ENCODE data around the gene PLD2.
"Not testable (repeated sequence)": the region's sequence is repeated elsewhere in the genome, so short reads cannot be mapped to it uniquely, and the experiment has no call there.

Gene PLD2

DNA sequence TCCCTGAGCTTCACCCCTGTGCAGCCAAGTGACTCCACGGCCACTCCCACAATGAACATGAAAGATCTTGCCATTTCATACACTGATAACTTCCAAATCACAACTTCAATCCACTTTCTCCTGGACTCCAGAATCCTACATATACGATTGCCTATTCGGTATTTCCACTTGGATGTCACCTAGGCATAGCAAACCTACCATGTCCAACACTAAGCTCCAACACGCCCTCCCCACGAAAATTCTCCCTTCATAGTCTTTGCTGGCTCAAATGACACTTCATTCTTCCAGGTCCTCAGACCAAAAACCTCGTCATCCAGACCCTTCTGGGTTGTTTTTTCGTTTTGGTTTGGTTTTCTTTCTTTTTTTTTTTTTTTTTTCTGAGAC is 16.3 kb upstream of the PLD2 start:
- no peak for DNase-seq (ENCODE audit: low spot score)

DNA sequence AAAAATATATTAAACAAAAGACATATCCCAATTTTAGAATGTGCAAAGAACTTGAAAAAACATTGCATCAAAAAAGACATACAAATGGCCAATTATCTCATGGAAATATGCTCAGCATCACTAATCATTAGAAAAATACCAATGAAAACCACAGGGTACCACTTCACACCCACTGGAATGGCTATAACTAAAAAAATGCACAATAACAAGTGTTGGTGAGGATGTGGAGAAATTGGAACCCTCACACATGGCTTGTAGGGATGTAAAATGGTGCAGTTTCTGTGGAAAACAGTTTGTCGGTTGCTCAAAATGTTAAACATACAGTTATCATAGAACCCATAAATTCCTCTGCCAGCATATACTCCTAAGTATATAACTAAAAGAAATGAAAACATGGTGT is 11.8 kb upstream of the PLD2 start:
- DNase-seq (ENCODE audit: low spot score): no peak

DNA sequence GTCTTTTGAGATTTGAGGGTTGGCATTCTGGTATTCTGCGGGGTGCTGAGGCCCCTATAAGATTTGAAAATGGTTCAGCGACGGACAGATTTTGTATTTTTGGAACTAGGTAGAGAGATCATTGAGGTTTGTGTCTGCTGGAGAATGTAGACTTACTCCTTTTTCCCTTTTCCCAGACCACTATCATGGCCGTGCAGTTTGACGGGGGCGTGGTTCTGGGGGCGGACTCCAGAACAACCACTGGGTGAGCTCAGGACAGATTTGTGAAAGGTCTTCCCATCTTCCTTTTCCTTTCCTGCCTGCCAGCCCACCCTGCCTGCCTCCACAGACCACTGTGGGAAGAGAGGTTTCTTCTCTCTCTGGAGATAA is 10.4 kb upstream of the PLD2 start:
- DNase-seq (ENCODE audit: low spot score): peak; percentile 35

DNA sequence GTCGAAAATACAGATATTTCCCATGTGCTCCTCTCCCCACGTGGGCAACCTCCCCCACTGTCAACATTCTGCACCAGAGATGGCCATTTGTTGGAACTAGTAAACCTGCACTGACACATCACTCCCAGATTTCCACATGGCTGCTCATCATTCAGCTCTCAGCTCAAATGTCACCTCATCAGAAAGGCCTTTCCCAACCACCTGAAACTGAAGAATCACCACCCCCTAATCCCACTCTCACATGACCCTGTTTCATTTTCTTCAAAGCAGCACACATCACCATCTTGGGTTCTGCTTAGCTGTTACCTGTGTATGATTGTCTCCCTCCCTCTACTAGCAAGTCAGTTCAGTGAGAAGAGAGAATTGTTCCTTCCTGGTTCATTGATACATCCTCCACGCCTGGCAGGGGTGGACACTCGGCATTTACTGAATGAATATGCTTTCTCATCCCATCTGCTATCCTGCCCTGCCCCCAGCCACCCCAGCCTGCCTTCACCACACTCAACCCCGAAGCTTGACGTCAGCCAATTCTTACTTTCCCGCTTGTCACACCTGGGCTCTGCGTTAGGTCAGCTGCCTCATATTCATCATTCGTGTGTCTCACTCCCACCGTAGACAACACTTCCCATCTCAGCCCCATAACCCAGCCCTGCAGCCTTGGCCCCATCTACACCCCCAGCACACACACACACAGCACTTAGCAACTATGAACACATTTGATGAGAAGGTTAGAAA is 6.3 kb upstream of the PLD2 start:
- no peak for DNase-seq (ENCODE audit: low spot score)

DNA sequence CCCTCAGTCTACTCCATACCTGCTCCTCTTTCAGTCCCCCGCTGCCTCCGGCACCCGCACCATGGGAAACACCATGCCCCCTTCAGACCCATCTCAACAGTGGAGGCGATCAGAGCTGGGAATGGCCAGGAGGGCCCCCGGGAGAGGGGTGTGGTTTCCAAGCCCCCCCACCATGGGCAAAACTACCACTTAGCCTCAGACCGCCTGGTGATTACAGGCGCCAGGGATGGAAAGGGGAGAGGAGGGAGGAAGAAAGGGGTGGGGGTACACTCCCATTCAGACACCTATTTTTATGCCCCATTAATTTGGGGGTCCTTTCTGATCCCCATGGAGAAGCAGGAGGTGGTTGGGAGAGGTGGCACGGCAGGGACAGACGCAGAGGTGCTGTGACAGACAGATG is 4.7 kb upstream of the PLD2 start, which contains the start of gene C17orf114:
C17orf114 (minus strand) TSS at position 101 of the 400 bp plus-strand sequence.
- no peak for DNase-seq (ENCODE audit: low spot score)

DNA sequence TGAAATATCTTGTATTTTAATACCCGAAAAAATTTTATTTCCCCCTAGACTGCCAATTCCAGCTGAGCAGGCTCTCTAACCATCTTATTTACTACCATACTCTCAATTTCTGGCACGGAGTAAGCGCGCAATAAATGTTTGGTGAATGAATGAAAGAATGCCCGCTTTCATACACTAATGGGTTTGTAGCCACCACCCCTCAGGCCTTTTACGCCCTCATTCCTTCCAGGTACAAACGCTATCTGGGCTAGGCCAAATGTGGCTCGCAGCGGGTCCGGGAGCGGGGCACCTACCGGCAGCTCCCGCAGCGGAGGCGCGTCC is 536 bp upstream of the PLD2 start:
- no peak for DNase-seq (ENCODE audit: low spot score)

DNA sequence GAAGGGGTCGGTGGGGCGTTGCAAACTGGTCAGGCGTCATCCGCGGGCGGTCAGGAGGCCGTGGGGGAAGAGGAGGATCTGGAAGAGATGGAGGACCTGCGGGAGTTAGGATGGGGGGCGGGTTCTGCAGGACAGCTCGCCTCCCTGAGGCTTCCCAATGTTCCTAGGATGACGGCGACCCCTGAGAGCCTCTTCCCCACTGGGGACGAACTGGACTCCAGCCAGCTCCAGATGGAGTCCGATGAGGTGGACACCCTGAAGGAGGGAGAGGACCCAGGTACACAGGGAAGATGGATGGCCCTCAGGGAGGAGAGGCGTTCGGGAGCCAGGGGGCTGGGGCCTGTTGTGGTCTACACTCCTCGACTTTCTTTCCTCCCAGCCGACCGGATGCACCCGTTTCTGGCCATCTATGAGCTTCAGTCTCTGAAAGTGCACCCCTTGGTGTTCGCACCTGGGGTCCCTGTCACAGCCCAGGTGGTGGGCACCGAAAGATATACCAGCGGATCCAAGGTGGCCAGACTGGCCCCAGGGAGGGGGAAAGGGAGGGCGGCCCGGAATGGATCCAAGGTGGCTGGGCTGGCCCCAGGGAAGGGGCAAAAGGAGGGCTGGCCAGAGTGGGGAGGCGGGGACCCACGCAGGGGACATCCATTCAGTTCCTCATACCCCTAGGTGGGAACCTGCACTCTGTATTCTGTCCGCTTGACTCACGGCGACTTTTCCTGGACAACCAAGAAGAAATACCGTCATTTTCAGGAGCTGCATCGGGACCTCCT is 839 bp downstream of the PLD2 start:
- DNase-seq (ENCODE audit: low spot score): no peak

DNA sequence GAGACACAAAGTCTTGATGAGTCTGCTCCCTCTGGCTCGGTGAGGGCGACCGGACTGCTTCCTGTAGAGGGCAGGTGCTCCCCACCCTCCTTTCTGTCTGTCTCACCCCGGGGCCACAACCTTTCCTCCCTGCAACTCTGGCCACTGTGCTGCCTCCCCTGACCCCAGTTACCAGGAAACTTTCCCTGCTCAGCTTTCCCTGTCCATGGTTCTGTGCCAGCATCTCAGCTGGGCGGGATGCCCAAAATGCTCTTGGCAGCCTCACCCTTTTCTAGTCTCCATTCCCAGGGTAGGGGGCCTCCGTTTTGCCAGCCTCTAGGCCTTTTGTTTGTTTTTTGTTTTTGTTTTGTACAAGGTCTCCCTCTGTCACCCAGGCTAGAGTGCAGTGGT is 1.4 kb downstream of the PLD2 start:
- DNase-seq (ENCODE audit: low spot score): no peak

DNA sequence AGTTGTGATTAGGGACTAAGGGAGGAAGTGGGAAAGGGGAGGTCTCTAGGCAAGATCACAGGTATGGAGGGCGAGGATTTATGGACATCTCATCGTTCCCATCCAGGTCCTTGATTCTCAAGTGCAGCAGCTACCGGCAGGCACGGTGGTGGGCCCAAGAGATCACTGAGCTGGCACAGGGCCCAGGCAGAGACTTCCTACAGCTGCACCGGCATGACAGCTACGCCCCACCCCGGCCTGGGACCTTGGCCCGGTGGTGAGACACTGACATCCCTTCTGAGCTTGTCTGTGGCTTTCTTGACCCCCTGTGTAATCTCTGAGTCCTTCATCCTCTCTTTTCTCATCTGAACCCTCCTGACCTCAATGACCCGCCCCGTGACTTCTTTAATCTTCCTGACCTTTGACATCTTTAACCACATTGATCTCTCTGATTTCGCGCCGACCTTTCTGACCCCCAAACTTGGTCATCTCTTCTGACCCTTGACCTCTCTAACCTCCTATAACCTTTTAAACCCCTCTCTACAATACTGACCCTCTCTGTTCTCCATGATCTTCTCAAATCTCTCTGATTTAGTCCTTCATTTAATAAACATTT is 3.8 kb downstream of the PLD2 start:
- DNase-seq (ENCODE audit: low spot score): no peak

DNA sequence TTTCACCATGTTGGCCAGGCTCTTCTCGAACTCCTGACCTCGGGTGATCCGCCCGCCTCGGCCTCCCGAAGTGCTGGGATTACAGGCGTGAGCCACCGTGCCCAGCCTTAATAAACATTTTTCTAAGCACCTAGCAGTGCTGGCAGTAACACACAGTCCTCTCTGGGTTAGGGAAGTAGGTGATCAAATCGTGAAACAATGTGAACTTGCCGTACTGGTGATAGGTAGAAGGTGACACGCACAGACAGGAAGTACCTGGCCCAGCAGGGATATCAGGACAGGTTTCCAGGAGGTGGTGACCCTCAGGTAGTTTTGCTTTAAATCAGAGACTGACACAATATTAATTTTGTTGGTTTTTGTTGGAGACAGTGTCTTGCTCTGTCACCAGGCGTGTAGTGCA is 4.5 kb downstream of the PLD2 start:
- DNase-seq (ENCODE audit: low spot score): no peak

DNA sequence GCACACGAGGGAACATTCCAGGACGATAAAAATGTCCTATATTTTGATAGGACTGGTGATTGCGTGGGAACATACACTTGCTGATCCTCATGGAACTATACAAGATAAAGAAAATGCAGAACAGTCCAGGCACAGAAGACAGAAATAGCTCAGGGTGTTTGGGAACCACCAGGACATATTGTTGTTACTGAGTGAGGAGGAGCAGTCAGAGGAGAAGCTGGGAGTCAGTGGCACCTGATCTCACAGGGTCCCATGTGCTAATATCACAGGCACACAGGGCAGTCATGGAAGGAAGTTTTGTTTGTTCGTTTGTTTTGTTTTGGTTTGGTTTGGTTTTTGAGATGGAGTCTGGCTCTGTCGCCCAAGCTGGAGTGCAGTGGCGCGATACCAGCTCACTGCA is 5.7 kb downstream of the PLD2 start:
- DNase-seq (ENCODE audit: low spot score): no peak

DNA sequence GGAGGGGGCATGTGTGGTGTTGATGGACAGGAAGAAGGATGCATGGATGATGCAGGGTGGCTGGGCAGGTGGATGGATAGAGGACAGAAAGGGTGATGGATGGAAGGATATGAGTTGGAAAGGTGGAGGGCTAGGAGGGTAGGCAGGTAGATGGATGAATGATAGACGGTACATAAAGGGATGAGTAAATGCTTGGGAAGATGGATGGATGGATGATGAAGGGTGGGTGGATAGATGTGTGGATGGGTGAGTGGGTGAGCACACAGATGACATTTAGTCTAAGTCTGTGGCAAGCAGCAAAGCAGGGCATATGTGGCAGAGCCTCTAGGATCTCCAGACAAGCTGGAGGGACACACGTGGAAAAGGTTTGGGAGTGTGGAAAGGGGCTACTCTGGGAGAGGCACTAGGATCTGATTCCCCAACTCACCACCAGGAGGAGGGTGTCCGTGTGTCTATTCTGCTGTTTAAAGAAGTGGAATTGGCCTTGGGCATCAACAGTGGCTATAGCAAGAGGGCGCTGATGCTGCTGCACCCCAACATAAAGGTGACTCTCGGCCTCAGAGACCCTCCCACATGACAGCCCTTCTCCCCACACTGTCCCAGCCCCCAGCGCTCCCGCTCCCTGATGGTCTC is 8.2 kb downstream of the PLD2 start:
- no peak for DNase-seq (ENCODE audit: low spot score)

DNA sequence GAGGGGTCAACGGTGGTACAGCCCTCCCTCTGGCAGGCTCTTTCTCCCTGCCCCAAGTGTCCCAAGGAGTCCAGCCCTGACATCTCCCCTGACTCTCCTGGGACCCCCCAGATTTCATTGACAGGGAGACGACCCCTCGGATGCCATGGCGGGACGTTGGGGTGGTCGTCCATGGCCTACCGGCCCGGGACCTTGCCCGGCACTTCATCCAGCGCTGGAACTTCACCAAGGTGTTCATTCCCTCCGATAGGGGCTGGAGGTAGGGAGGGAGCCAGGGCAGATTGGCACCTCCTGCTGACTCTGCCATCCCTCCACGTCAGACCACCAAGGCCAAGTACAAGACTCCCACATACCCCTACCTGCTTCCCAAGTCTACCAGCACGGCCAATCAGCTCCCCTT is 9.9 kb downstream of the PLD2 start:
- no peak for DNase-seq (ENCODE audit: low spot score)

DNA sequence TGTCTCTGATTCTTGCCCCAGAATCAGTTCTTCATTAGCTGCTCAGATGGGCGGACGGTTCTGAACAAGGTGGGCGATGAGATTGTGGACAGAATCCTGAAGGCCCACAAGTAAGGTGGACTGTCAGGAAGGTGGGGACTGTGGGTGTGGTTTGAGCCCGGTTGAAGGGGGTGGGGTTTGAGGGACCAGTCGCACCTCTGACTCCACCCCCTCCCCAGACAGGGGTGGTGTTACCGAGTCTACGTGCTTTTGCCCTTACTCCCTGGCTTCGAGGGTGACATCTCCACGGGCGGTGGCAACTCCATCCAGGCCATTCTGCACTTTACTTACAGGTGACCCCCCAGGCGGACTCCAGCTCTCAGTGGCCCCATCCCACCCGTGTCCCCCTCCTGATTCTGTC is 11.3 kb downstream of the PLD2 start:
- DNase-seq (ENCODE audit: low spot score): no peak

DNA sequence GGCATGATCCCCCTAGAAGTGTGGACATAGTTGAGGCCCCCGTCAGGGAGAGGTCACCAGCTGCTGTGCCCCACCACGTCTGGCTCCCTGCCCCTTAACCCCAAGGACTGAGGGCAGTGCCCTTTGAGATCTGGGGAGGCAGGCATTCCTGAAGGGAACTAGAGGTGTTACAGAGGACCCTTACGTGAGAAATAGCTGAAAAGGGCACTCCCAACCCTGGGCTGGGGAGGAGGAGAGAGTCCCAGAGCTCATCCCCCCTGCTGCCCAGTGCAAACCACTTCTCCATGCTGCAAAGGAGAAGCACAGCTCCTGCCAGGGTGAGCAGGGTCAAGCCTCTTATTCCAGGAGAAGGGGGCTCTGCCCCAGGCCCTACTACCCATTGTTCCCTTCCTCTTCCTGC is 15.9 kb downstream of the PLD2 start:
- no peak for DNase-seq (ENCODE audit: low spot score)

DNA sequence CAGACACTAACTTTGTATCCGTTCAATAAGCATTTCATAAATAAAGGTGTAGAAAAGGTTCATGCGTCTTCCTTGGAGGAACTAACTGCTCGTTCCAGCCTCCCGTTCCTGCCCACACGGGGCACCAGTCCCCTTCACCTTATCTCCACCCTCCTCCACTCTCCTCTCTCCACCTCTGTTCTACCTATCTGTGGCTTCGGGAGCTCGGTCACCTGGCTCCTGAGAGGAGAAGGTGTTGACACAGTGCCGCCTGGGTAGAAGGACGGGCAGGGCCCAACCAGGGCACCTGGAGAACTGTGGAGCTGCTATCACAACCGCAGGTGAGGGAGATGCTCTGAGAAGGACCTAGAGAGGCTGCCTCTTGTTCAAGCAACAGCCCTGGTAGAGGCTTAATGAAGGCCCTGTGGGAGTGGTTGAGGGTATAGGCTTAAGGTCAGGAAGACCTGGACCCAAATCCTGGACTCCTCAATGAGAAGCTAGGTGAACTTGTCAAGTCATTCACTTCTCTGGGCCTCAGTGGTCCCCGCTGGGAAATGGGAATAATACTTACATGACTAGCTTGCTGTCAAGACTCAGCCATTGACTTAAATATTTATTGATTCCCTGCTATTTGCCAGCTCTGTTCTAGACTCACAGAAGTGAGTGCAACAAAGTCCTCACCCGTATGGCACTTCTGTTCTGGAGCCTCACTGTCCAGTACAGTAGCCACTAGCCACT is 16.6 kb downstream of the PLD2 start:
- no peak for DNase-seq (ENCODE audit: low spot score)

DNA sequence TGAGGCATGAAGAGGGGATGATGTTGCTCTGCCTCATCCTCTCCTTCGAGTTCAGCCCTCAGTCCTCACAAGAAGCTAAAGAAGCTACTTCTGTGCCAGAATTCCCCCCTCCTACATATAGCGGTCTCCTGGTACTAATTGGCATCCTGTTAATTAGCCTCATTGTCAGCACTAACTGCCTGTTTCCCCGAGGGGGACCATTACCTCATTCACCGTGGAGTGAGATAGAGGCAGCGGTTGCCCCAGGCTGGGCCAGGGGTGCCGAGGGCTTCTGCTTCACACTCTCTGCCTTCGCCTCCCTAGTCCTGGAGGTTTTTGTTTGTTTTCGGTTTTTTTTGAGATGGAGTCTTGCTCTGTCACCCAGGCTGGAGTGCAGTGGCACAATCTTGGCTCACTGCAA is 20.4 kb downstream of the PLD2 start:
- DNase-seq (ENCODE audit: low spot score): no peak

DNA sequence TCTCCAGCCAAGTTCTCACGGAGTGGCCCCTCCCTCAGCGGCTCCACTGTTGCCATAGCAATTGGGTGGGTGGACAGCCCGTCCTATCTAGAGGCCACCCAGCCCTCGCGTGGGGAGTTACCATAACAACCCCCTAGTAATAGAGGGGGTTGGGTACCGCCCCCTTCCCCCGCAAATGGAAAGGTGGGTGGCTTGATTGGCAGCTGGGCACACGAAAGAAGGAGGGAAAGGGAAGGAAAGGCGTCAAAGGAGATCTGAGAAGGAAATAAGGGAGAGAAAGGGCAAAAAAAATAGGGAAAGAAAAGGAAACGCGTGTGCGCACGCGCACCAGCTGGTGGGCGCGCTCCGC is 25.9 kb downstream of the PLD2 start:
- DNase-seq (ENCODE audit: low spot score): not testable (repeated sequence)

DNA sequence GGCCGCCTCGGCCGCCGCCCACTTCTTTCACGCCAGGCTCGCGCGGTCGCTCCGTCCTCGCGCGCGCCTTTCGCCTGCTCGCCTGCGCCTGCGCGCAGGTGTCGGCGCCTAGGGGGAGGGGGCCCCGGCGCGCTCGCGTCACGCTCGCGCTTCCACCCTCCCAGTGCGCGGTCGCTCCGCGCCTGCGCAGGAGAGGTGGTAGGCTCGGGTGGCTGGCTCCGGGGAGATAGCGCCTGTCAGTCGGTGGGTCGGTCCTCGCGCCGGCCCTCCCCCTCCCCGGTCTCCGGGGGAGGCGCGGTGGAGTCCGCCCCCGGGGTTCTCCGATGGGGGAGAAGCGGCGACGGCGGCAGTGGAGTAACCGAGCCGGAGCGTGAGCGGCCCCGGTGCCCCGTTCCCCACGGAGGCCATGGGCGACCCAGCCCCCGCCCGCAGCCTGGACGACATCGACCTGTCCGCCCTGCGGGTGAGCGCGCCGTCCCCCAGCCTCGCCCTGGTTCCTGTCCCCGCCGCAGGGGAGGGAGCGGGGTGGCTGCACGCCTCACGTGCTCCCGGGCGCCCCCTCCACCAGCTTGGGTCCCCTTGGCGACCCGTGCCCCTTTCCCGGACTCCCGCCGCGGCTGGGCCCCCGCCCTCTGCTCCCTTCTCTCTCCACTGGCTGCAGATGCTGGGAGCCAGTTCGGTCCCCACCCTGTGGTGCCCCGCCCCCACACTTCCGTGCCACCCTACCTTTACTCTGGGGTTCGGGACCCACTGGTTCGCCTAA is 26.4 kb downstream of the PLD2 start, which contains the start of gene MINK1:
MINK1 (plus strand) TSS at position 163 of the 763 bp plus-strand sequence; CDS start at position 407, 244 bp downstream.
- DNase-seq (ENCODE audit: low spot score): peak; percentile 92

DNA sequence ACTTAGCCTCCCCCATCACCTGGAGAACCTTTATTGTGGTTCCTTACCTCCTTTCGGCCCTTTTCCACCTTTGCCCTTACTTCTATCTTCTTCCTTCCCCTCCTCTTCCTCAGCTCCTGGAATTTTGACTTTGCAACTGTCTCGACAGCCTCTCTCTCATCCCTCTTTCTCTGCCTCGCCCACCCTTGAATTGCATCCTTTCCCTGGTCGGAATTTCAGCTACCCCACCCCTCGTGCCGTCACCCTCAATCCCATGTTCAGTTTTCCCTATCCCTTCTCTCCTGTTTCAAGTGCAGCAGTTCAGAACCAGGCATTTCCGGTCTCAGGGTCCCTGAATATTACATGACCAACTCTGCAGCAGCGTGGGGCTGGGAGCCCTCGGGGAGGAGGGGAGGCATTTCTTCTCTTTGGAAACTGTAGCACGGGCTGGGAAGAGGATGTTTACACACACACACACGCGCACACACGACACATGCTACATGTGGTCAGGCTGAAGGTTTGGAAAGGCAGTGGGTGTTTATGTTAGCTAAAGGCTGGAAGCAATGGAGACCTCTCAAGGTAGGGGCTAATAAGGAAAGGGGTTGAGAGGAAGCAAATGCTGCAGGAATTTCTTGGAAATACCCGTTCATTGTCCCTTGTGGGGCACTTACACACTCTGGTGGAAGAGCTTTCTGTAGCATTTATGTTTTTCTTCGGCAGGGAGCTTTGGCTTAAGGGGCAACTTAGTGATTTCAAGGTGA is 27.2 kb downstream of the PLD2 start:
- DNase-seq (ENCODE audit: low spot score): no peak

DNA sequence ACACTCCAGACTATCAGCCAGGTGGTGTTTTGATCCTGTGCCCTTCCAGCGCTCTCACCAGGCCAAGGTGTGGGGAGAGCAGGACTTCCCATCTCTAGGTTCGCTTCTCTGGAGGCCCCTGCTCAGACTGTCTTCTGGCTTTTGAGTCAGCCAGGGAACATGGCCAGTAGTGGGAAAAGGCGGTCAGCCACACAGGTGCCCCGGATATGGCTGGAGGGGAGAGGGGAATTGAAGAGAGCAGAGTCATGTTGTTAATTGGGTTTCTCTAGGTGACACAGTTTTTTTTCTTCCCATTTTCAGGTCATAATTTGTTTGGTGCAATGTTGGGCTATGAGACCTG is 27.7 kb downstream of the PLD2 start:
- DNase-seq (ENCODE audit: low spot score): no peak
